Stimulated activated CD8-positive, alpha-beta memory T cell treated with anti-CD3 and anti-CD28 coated beads, Interleukin-15, amount 100 ng/mL, for 4 hours (primary cell): ENCODE measurements around the gene GEMIN7.

Source experiments
- DNase-seq, 2 donors: peaks; one replicate each; pipeline ENCODE4 v3.0.0-alpha.2; 2020; ENCODE audit warnings: low read depth in 2 of 2

The GEMIN7 gene

GRCh38 chr19:45061965-45062364, 17.1 kb upstream of the GEMIN7 start:
- no peak for DNase-seq

GRCh38 chr19:45063851-45064801, 14.9 kb upstream of the GEMIN7 start:
- no peak for DNase-seq

- DNase-seq: no peak
These were observed 12.0 kb upstream of the GEMIN7 start for GRCh38 chr19:45066921-45067661.

GRCh38 chr19:45068041-45068440, 11.0 kb upstream of the GEMIN7 start:
- DNase-seq: no peak

GRCh38 chr19:45069056-45069455, 10.0 kb upstream of the GEMIN7 start:
- no peak for DNase-seq

- DNase-seq: no peak
These were observed 8.8 kb upstream of the GEMIN7 start for GRCh38 chr19:45070214-45070613.

GRCh38 chr19:45070861-45071544, 8.1 kb upstream of the GEMIN7 start:
- no peak for DNase-seq

- no peak for DNase-seq
These were observed 7.5 kb upstream of the GEMIN7 start for GRCh38 chr19:45071545-45071938.

- DNase-seq: no peak
These were observed 6.9 kb upstream of the GEMIN7 start for GRCh38 chr19:45071969-45072790.

GRCh38 chr19:45074744-45075300, 4.2 kb upstream of the GEMIN7 start:
- no peak for DNase-seq

GRCh38 chr19:45075301-45076028, 3.6 kb upstream of the GEMIN7 start:
- no peak for DNase-seq

GRCh38 chr19:45076029-45076850, 2.8 kb upstream of the GEMIN7 start, which contains the start of gene ZNF296:
Gene ZNF296 (minus strand): TSS chr19:45076478. CDS start chr19:45076373, 105 bp downstream.
- DNase-seq: peak; percentile 57 to 67

GRCh38 chr19:45076851-45077730, 2.0 kb upstream of the GEMIN7 start:
- DNase-seq: no peak

GRCh38 chr19:45078390-45079062, 534 bp upstream of the GEMIN7 start:
- no peak for DNase-seq

- DNase-seq: no peak
These were observed 881 bp downstream of the GEMIN7 start for GRCh38 chr19:45079911-45080370.

GRCh38 chr19:45082170-45082569, 3.1 kb downstream of the GEMIN7 start:
- DNase-seq: no peak

- no peak for DNase-seq
These were observed 7.4 kb downstream of the GEMIN7 start for GRCh38 chr19:45086480-45086879.

GRCh38 chr19:45087531-45087930, 8.5 kb downstream of the GEMIN7 start:
- no peak for DNase-seq
